Cardiac fibroblast (primary cell): ENCODE results near the gene LYPD6B.

Experiments
- DNase-seq, 2 donors: peaks; one replicate each; pipeline versions ENCODE4 v3.0.0 to v3.0.0-alpha.2; 2010; ENCODE audit warnings: low read depth in 2 of 2
- H3K4me3 ChIP-seq, 2 donors: replicated peaks in 1 of 2; 1 replicate in 1 of 2; 2 replicates in 1 of 2; pipeline ENCODE4 v1.5.1; 2011; ENCODE audit warnings: low read depth in 2 of 2, low read length in 2 of 2, mild to moderate bottlenecking in 2 of 2, moderate library complexity in 1 of 2
- CTCF ChIP-seq: IDR thresholded peaks from one replicate; pipeline ENCODE4 v1.5.1; 2011; ENCODE audit warnings: low read depth, mild to moderate bottlenecking, low read length, inconsistent platforms

LYPD6B gene

GRCh38 chr2:149059822-149060221 lies 21.3 kb downstream of the LYPD6B start:
- H3K4me3 ChIP-seq = no peak overlapping the region
- TF ChIP-seq CTCF = no peak
- DNase-seq = no peak

- DNase-seq = no peak
- TF ChIP-seq CTCF = no peak
- H3K4me3 ChIP-seq = no peak overlapping the region
These were observed 22.7 kb downstream of the LYPD6B start for GRCh38 chr2:149061133-149061745.

GRCh38 chr2:149062531-149062930 lies 24.0 kb downstream of the LYPD6B start:
- no peak for TF ChIP-seq CTCF
- H3K4me3 ChIP-seq = no peak overlapping the region
- no peak for DNase-seq

- no peak overlapping the region for H3K4me3 ChIP-seq
- TF ChIP-seq CTCF = no peak
- no peak for DNase-seq
These were observed 24.7 kb downstream of the LYPD6B start for GRCh38 chr2:149063177-149063576.

GRCh38 chr2:149064365-149064841 lies 25.9 kb downstream of the LYPD6B start:
- H3K4me3 ChIP-seq = no peak overlapping the region
- TF ChIP-seq CTCF = no peak
- DNase-seq = no peak

GRCh38 chr2:149064856-149065630 lies 26.5 kb downstream of the LYPD6B start:
- DNase-seq = peak in 1 of 2 donors; percentile 51
- no peak overlapping the region for H3K4me3 ChIP-seq
- TF ChIP-seq CTCF = no peak
